ENCODE measurements around the gene EI24. TPM values are rescaled to one million over a fixed set of nuclear protein-coding genes. Genes with fewer than 3 reads are reported as not detected.

EI24 gene
- total and polyA plus RNA-seq, 9 of the 15 experiments (the other 6 are each of a cell fraction or from before 2014, with no cell fraction given), result 50.4 to 260 (median 168) TPM

- peak in 1 of 2 experiments; percentile 70 for TF ChIP-seq AFF1 (IDR thresholded peaks at IDR 0.05; ENCODE audit: low read depth in 1 of 2, partially characterized antibody in 2 of 2)
- TF ChIP-seq CBFA2T2 (conservative IDR thresholded peaks at IDR 0.05), result no peak
- TF ChIP-seq LARP7 (IDR thresholded peaks at IDR 0.05), result peak; percentile 77; the same call in 1 of the 2 replicates
- TF ChIP-seq CSDE1 (IDR thresholded peaks at IDR 0.05), result 0 out of 4 replicates have a peak, but pooled peaks of 1 of the 2 experiments have one; percentile 47
- peak; percentile 68; the same call in 1 of the 2 replicates for TF ChIP-seq CTBP1 (IDR thresholded peaks at IDR 0.05; ENCODE audit: borderline replicate concordance)
- no peak for TF ChIP-seq HNRNPUL1 (IDR thresholded peaks at IDR 0.05; ENCODE audit: low read length)
- no peak for TF ChIP-seq HMG20B (CRISPR knock-in tag; IDR thresholded peaks at IDR 0.05)
- TF ChIP-seq ZBTB1 (CRISPR knock-in tag; IDR thresholded peaks at IDR 0.05; ENCODE audit: borderline replicate concordance, low read depth), result 0 out of 2 replicates have a peak, but pooled peaks have one; percentile 45
- TF ChIP-seq CBX3 (IDR thresholded peaks at IDR 0.05; ENCODE audit: borderline replicate concordance in 1 of 2, low read length in 2 of 2), result no peak
- TF ChIP-seq IFI16 (CRISPR knock-in tag; IDR thresholded peaks at IDR 0.05), result no peak
- no peak for TF ChIP-seq RFX7 (CRISPR knock-in tag; IDR thresholded peaks at IDR 0.05)
- peak; percentile 95 for TF ChIP-seq CREM (IDR thresholded peaks at IDR 0.05; ENCODE audit: low read depth)
- TF ChIP-seq KDM2B (CRISPR knock-in tag; IDR thresholded peaks at IDR 0.05), result no peak
- no peak; the same call in 1 of the 2 replicates for TF ChIP-seq SRSF1 (IDR thresholded peaks at IDR 0.05; ENCODE audit: low read depth, low read length)
- TF ChIP-seq TAF1 (IDR thresholded peaks at IDR 0.05; ENCODE audit: control insufficient read depth, extremely low read depth, insufficient read depth, low read length, severe bottlenecking), result peak; percentile 100
- TF ChIP-seq KLF1 (tag; IDR thresholded peaks at IDR 0.05), result no peak
- TF ChIP-seq STAT6 (CRISPR knock-in tag; IDR thresholded peaks at IDR 0.05), result peak; percentile 86; the same call in 1 of the 2 replicates
- peak; percentile 44; the same call in 1 of the 2 replicates for TF ChIP-seq ATF1 (CRISPR knock-in tag; IDR thresholded peaks at IDR 0.05)
- peak; percentile 97 for TF ChIP-seq ATF1 (tag; IDR thresholded peaks at IDR 0.05)
- peak; percentile 85; the same call in 1 of the 2 replicates for TF ChIP-seq ZC3H8 (IDR thresholded peaks at IDR 0.05)
- TF ChIP-seq NR2C2 (CRISPR knock-in tag; IDR thresholded peaks at IDR 0.05), result peak; percentile 87
- TF ChIP-seq NR2C2 (tag; IDR thresholded peaks at IDR 0.05), result peak; percentile 50; the same call in 1 of the 2 replicates
- TF ChIP-seq ZNF830 (CRISPR knock-in tag; IDR thresholded peaks at IDR 0.05), result no peak
- no peak for TF ChIP-seq CHD1 (IDR thresholded peaks at IDR 0.05; ENCODE audit: low read length)
- TF ChIP-seq ZC3H11A (IDR thresholded peaks at IDR 0.05; ENCODE audit: low read depth, low read length), result 0 out of 2 replicates have a peak, but pooled peaks have one; percentile 43
These were observed 56.5 kb downstream of the EI24 start (continued) for GRCh38 chr11:125625630-125626287.
